Endothelial cell (in vitro differentiated cells): ENCODE data around the gene ABCC12. TPM values are rescaled to one million over a fixed set of nuclear protein-coding genes. Genes with fewer than 3 reads are reported as not detected.

Experiments used
- DNase-seq: peaks from one replicate; pipeline ENCODE4 v3.0.0; 2021; ENCODE audit warnings: low spot score
- H3K27ac Mint-ChIP-seq: one replicate; pipeline ENCODE4 v1.8.0; 2021; ENCODE audit warnings: mixed read lengths, inconsistent platforms; ENCODE audit not compliant: unreplicated experiment
- H3K27me3 Mint-ChIP-seq: one replicate; pipeline ENCODE4 v1.8.0; 2021; ENCODE audit warnings: mild to moderate bottlenecking, moderate library complexity, mixed read lengths, inconsistent platforms; ENCODE audit not compliant: unreplicated experiment
- H3K36me3 Mint-ChIP-seq: one replicate; pipeline ENCODE4 v1.8.0; 2021; ENCODE audit warnings: mild to moderate bottlenecking, low read depth, mixed read lengths, inconsistent platforms; ENCODE audit not compliant: unreplicated experiment
- H3K4me1 Mint-ChIP-seq: one replicate; pipeline ENCODE4 v1.8.0; 2021; ENCODE audit warnings: mild to moderate bottlenecking, mixed read lengths, inconsistent platforms; ENCODE audit not compliant: unreplicated experiment
- H3K4me3 Mint-ChIP-seq: one replicate; pipeline ENCODE4 v1.8.0; 2021; ENCODE audit warnings: mild to moderate bottlenecking, mixed read lengths, inconsistent platforms; ENCODE audit not compliant: unreplicated experiment
- H3K9me3 Mint-ChIP-seq: one replicate; pipeline ENCODE4 v1.8.0; 2021; ENCODE audit warnings: mixed read lengths, inconsistent platforms; ENCODE audit not compliant: unreplicated experiment
- CTCF ChIP-seq: fragments of 200-600 bp; sonication (generic); IDR thresholded peaks from one replicate; pipeline ENCODE4 v1.5.0; 2021; ENCODE audit warnings: antibody characterized with exemption; ENCODE audit not compliant: unreplicated experiment
- total RNA-seq: library from RNA; stranded (reverse); fragmentation: NEBNext Ultra II Directional; extraction: Animal tissue kit (Norgen Biotek cat#: 25700); gene quantifications from one replicate; pipeline ENCODE4 v1.2.1, GENCODE V29; 2021; ENCODE audit not compliant: unreplicated experiment

ABCC12 gene
- total RNA-seq, 1 donor from 2014 or later, result 0.31 TPM

- H3K36me3 Mint-ChIP-seq, result no peaks in the 10 kb centered on the region
- peaks cover 2% of the 10 kb centered on the region for H3K4me1 Mint-ChIP-seq
- H3K27me3 Mint-ChIP-seq, result peaks cover 5% of the 10 kb centered on the region
- no peak overlapping the region for H3K27ac Mint-ChIP-seq
- no peak overlapping the region for H3K4me3 Mint-ChIP-seq
- no peak for TF ChIP-seq CTCF
- H3K9me3 Mint-ChIP-seq, result no peaks in the 10 kb centered on the region
- no peak for DNase-seq
These were observed 49.3 kb downstream of the ABCC12 start for GRCh38 chr16:48106446-48106845.

Other genes with a start within 250 kb of the ABCC12 start
- 42.6 TPM for gene LONP2, start 88.3 kb upstream of the ABCC12 start, total RNA-seq
- gene ABCC11, start 91.5 kb upstream of the ABCC12 start, total RNA-seq, result 0.72 TPM
- 34.2 TPM for gene SIAH1, start 229.4 kb upstream of the ABCC12 start, total RNA-seq